Measurements from ENCODE around the gene SERINC2. TPM values are rescaled to one million over a fixed set of nuclear protein-coding genes. Genes with fewer than 3 reads are reported as not detected.

SERINC2 gene
- total and polyA plus RNA-seq, 2 of the 4 experiments (the other 2 are of a cell fraction), result 2.0 to 59.5 TPM

DNA sequence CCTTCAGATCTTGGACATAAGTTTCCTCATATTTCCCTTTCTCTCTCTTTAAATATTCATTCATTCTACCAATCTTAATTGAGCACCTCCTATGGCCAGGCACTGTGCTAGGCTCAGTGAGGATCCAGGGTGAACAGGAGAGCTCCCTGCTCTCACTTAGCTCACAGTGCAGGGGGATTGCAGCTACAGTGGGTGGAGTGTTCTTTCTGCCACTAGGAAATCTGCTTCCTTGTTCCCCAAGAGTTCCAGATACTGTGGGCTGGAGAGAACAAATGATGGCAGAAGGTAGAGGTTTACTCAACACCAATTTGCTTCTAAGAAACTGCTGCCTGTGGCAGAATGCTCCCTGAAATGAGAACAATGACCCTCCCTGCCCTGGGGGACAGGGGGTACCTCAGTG lies 35.0 kb upstream of the SERINC2 start:
- H2AK9ac ChIP-seq (replicated peaks; ENCODE audit: low read depth, low read length, poor library complexity), result no peak overlapping the region
- intact Hi-C loops (cut with micrococcal nuclease), result no loop called here
- H3K4me2 ChIP-seq (ENCODE audit: low read depth, low read length), result no peak overlapping the region
- H2BK120ac ChIP-seq (ENCODE audit: low read depth, low read length), result no peak overlapping the region
- no peak overlapping the region for H3K4me3 ChIP-seq (ENCODE audit: insufficient read depth, low read depth, low read length)
- no peak overlapping the region for H3K18ac ChIP-seq (ENCODE audit: low read depth, low read length)
- H3K23ac ChIP-seq (ENCODE audit: low read depth, low read length), result no peak overlapping the region
- TF ChIP-seq RCOR1 (IDR thresholded peaks at IDR 0.05; ENCODE audit: insufficient replicate concordance, low read length), result no peak
- TF ChIP-seq SMC3 (IDR thresholded peaks at IDR 0.05; ENCODE audit: low read depth, low read length), result no peak
- no peak for TF ChIP-seq NFE2L2 (IDR thresholded peaks at IDR 0.05; ENCODE audit: low read depth, low read length)
- TF ChIP-seq FOS (IDR thresholded peaks at IDR 0.05; ENCODE audit: low read depth, low read length), result no peak
- TF ChIP-seq RFX5 (IDR thresholded peaks at IDR 0.05; ENCODE audit: low read depth, low read length), result no peak
- no peak overlapping the region; the same call in 1 of the 2 replicates for H2BK20ac ChIP-seq (ENCODE audit: low read depth, low read length)
- in situ Hi-C loops (cut with MboI; ENCODE audit: low sequenced_read_pairs), result no loop called here
- no peaks in the 10 kb centered on the region for H4K20me1 ChIP-seq (ENCODE audit: insufficient read depth, low read length)
- peaks cover 6% of the 10 kb centered on the region for H3K4me1 ChIP-seq (ENCODE audit: control insufficient read depth, insufficient read depth, low read length)
- CTCF ChIA-PET, result no interaction called here
- no peak for ATAC-seq (ENCODE audit: low read depth)
- H3K56ac ChIP-seq (ENCODE audit: extremely low read depth, insufficient read depth, low read length), result no peak overlapping the region
- POLR2A ChIA-PET (ENCODE audit: unreplicated experiment), result no interaction called here
- H2AK5ac ChIP-seq (ENCODE audit: low read depth, low read length), result no peak overlapping the region
- H2BK15ac ChIP-seq (ENCODE audit: low read depth, low read length), result no peak overlapping the region
- no peak overlapping the region for H3K9ac ChIP-seq (ENCODE audit: low read depth, low read length)
- no peak for DNase-seq
- no peak overlapping the region for H2BK5ac ChIP-seq (ENCODE audit: low read depth, low read length, poor library complexity, severe bottlenecking)
- no peak overlapping the region for H3K27ac ChIP-seq (ENCODE audit: insufficient read depth, low read length)
- dilution Hi-C loops (cut with HindIII; ENCODE audit: low sequenced_read_pairs, unreplicated experiment), result no loop called here
- BruUV-seq (replicated peaks), result no TSS peak
- no peaks in the 10 kb centered on the region for H3K36me3 ChIP-seq (ENCODE audit: control insufficient read depth, insufficient read depth, low read length)
- no peak overlapping the region for H4K91ac ChIP-seq (ENCODE audit: insufficient read depth, low read depth, low read length)
- H3K79me1 ChIP-seq (ENCODE audit: low read depth in 1 of 2, low read length in 2 of 2), result no peaks in the 10 kb centered on the region
- H3K9me1 ChIP-seq (ENCODE audit: insufficient read depth, low read length), result peaks cover 3% of the 10 kb centered on the region
- no peaks in the 10 kb centered on the region for H3K9me3 ChIP-seq (ENCODE audit: control insufficient read depth, insufficient read depth, low read length)
- no peak overlapping the region for H3K4ac ChIP-seq (ENCODE audit: low read depth, low read length)
- H4K8ac ChIP-seq (ENCODE audit: low read depth in 2 of 2, low read length in 2 of 2), result no peak overlapping the region
- no peak overlapping the region for H3K14ac ChIP-seq (replicated peaks; ENCODE audit: low read depth, low read length)
- H4K5ac ChIP-seq (ENCODE audit: low read depth, low read length), result no peak overlapping the region
- no peaks in the 10 kb centered on the region for H3K27me3 ChIP-seq (ENCODE audit: control insufficient read depth, insufficient read depth, low read length)
- H2AFZ ChIP-seq (replicated peaks; ENCODE audit: low read length, poor library complexity), result no peak overlapping the region

All from IMR-90 (cell line).